Measurements from ENCODE around the gene COMP.

DNA sequence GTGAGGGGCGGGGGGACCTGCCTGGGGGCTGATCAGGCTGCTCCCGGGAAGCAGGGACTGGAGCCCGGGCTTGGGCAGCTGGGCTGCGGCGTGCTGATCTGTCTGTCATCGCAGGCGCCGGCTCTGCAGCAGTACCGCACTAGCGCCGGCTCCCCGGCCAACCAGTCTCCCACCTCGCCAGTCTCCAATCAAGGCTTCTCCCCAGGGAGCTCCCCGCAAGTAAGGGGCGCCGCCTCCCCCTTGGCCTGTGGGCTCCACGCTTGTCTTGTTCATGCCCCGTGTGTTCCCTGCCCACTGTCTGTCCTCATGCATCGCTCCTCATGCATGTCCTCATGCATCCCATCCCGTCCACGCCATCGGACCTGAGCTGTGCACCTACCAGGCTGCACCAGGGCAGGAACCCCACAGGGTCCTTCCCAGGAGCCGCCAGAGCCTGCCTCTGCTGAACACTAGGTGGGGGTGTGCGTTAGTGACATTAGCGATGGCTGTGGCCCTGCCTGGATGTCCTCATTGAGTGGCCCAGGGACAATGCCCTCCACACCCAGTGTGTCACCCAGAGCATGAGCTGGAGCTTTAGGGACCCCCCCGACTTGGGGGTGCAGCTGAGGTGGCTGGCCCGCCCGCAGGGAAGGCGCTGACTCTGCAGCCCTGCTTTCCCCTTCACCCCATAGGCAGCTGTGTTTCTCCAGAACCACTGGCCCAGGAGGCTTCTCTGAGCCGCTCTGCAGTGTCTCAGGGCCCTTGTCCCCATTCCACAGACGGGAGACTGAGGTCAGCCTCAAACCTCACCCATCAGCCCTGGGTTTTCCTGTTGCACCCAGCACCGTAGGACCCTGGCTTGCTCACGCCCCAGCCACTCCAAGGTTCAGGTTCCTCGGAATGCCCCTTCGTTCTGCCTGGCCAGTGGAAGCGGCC is 19.5 kb downstream of the COMP start:
- TF ChIP-seq POLR2A (IDR thresholded peaks at IDR 0.05; ENCODE audit: low read length) (no peak), GATA3 (IDR thresholded peaks at IDR 0.05; ENCODE audit: borderline replicate concordance) (no peak), CTCF (IDR thresholded peaks at IDR 0.05) (no peak), E2F6 (IDR thresholded peaks at IDR 0.05; ENCODE audit: borderline replicate concordance, low read depth) (no peak), ZFP36 (IDR thresholded peaks at IDR 0.05; ENCODE audit: borderline replicate concordance, partially characterized antibody) (no peak), MYC (IDR thresholded peaks at IDR 0.05; ENCODE audit: borderline replicate concordance, low read length) (no peak), HDAC2 (IDR thresholded peaks at IDR 0.05) (no peak)
